ENCODE data around the gene TMF1. TPM values are rescaled to one million over a fixed set of nuclear protein-coding genes. Genes with fewer than 3 reads are reported as not detected.

TMF1 gene
- total RNA-seq, 2 experiments from 2014 or later, result 23.3 to 25.2 TPM

DNA sequence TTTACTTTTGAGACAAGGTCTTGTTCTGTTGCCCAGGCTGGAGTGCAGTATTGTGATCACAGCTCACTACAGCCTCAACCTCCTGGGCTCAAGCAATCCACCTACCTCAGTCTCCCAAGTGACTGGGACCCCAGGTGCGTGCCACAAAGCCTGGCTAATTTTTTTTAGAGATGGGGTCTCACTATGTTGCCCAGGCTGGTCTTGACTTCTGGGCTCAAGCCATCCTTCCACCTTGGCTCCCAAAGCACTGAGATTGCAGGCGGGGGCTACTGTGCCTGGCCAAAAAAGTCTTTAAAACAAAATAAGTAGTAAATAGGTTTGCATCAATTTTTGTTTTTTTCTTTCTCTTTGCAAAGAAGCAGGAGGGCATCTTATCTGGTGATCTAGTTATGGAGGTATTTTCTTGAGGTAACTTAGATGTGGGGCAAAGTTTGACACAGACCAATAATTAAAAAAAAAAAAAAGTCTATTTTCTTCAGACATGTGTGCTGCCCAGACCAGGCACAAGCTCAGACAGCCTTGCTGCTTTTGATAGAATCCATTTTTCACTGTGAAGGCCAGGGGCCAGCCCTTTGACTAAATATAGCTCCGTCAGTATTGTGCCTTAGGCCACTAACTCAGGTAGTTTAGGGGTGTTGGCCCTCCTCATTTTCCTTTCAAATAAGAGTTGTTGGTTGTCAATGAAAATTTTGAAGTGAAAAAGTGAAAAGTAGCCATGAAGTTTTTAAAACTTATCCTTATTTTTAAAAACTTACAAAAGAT, 35.1 kb upstream of the TMF1 start:
- Mint-ChIP-seq H3K27me3 (ENCODE audit: low read depth) (no peaks in the 10 kb centered on the region), H3K4me3 (peak overlapping the region; percentile 89), H3K9me3 (no peaks in the 10 kb centered on the region), H3K27ac (peak overlapping the region; percentile 88), H3K36me3 (ENCODE audit: low read depth) (peaks cover 18% of the 10 kb centered on the region), H3K4me1 (ENCODE audit: low read depth) (peaks cover 64% of the 10 kb centered on the region)
- CTCF ChIA-PET, result interaction anchor here (0.6 to 0.9 kb wide), 2 partner anchors 34 to 69 kb away, joined by 3 read pairs; no protein-coding TSS in a partner anchor
- no peak for DNase-seq
- intact Hi-C loops (cut with micrococcal nuclease), result loop anchor here (10.0 kb wide), 1 partner anchor 1002 kb away; no protein-coding TSS in a partner anchor

DNA sequence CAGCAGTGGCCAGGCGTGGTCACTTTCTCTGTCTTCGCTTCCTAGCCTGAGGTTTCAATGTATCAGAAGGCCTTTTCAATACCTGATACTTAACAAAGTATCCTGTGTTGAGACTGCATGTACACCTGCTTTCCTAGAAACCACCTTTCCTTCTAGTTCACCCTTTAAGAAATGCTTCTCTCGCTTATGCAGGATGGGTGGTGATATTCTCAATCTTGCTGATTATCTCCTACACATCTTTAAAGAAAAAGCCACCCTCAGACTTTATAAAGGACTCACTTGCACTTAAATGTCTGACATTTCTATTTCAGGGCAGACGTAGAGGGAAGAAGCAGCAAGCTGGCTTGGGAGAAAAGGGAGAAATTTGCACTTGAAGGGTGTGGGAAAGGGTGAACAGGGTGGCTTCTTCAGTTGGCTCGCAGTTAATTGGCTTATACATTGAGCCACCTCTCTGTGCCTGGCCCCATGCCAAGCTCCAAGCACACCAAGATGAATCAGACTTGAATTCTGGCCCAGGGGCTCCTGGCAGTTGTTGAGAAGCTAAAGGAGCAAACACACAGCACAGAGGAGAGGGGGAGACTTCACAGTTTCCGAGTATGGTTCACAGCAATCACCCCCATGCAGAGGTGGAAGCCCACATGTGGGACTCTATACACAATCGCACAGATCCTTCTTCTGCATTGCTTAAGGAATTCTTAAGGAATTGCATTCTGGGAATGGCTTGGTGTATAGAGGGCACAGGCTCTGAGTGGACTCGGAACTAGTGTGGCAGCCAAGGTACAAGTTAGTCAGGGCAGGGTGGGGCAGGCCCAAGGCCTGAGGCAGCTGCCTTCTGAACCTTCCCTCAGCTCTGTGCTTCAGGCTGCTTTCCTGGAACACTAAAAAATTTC, 33.9 kb upstream of the TMF1 start:
- intact Hi-C loops (cut with micrococcal nuclease), result loop anchor here (10.0 kb wide), 1 partner anchor 1001 kb away; no protein-coding TSS in a partner anchor
- H3K36me3 Mint-ChIP-seq (ENCODE audit: low read depth), result peaks cover 15% of the 10 kb centered on the region
- H3K27ac Mint-ChIP-seq, result peak overlapping the region; percentile 95
- H3K4me3 Mint-ChIP-seq, result peak overlapping the region; percentile 89
- no peaks in the 10 kb centered on the region for H3K27me3 Mint-ChIP-seq (ENCODE audit: low read depth)
- no peaks in the 10 kb centered on the region for H3K9me3 Mint-ChIP-seq
- H3K4me1 Mint-ChIP-seq (ENCODE audit: low read depth), result peaks cover 66% of the 10 kb centered on the region
- CTCF ChIA-PET, result interaction anchor here (0.8 to 1.7 kb wide), 4 partner anchors 9 to 586 kb away, joined by 3 to 6 read pairs (median 3); no protein-coding TSS in a partner anchor
- peak; percentile 91 for DNase-seq

DNA sequence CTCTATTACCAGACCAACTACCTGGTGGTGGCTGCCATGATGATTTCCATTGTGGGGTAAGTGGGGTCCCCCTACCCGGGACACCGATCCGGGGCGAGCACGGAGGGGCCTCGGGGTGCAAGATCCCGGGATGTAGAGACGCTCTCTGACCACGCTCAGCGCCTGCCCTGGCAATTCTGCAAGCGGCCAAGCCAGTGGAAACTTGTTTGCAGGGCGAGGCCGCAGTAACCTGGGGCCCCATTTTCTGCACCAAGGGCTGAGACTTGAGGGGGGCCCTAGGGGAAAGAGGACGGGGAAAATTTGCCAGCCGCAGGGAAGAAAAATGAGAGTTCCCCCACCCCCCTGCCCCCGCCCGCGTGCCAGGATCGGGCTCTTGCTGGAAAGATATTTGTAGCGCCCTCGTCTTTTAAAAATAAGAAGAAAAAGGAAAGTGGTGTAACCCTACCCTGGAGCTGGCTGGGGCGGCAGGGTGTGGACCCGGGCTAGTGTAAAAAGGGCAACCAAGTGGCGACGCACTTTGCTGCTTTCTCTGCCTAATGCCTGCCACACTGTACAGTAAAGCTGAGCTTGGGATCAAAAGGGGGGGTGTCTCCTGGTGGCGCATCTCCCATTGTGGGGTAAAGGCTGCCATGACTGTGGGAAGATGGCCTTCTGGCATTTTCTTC, 33.2 kb upstream of the TMF1 start:
- Mint-ChIP-seq H3K27me3 (ENCODE audit: low read depth) (no peaks in the 10 kb centered on the region), H3K9me3 (no peaks in the 10 kb centered on the region), H3K27ac (peak overlapping the region; percentile 95), H3K4me1 (ENCODE audit: low read depth) (peaks cover 65% of the 10 kb centered on the region), H3K4me3 (peak overlapping the region; percentile 89), H3K36me3 (ENCODE audit: low read depth) (peaks cover 11% of the 10 kb centered on the region)
- peak; percentile 27 for DNase-seq
- intact Hi-C loops (cut with micrococcal nuclease), result loop anchor here (10.0 kb wide), 1 partner anchor 1000 kb away; no protein-coding TSS in a partner anchor
- CTCF ChIA-PET, result interaction anchor here (0.9 to 1.7 kb wide), 4 partner anchors 10 to 36 kb away, joined by 3 to 6 read pairs (median 3); no protein-coding TSS in a partner anchor

DNA sequence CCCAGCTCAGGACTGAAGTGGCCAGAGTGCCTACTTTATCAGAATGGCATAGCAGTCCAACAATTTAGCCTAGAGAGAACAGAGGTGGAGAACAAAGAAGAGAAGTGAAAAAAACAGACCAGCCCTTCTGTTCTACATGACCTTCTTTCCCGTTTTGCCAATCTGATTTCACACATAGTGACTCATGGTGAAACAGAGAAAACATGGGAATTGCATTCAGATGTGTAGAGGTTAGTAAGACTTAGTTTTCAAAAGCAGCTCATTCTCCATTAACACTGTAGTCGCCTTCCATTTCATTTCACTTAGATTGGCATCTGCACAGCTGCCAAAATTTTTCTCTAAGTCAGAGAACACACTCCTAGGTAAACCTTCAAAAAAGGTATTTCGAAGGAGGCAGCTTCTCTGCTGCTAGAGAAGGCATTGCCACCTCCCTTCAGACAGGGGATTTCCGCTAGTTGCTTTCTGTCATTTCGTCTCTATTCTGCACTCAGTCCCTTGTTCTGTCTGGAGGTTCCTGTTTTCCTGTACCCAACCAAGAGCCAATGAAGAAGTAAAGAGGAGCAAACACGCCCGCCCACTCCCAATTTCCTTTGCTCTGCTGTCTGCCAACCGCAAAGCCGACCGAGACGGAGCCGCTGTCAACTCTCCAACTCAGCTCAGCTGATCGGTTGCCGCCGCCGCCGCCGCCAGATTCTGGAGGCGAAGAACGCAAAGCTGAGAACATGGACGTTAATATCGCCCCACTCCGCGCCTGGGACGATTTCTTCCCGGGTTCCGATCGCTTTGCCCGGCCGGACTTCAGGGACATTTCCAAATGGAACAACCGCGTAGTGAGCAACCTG, 32.4 kb upstream of the TMF1 start, which contains the start of gene ARL6IP5:
Gene ARL6IP5 (plus strand): TSS at position 612 of the 842 bp plus-strand sequence. CDS start 111 bp downstream, at position 723.
- Mint-ChIP-seq H3K36me3 (ENCODE audit: low read depth) (peaks cover 10% of the 10 kb centered on the region), H3K4me3 (peak within 1 kb of the TSS; percentile 89), H3K27ac (peak within 1 kb of the TSS; percentile 95), H3K27me3 (ENCODE audit: low read depth) (no peaks in the 10 kb centered on the region), H3K4me1 (ENCODE audit: low read depth) (peaks cover 57% of the 10 kb centered on the region), H3K9me3 (no peaks in the 10 kb centered on the region)
- peak; percentile 97 for DNase-seq
- CTCF ChIA-PET, result interaction anchor here (0.9 to 1.7 kb wide), 6 partner anchors 10 to 78 kb away, joined by 3 to 6 read pairs (median 3); no protein-coding TSS in a partner anchor
- intact Hi-C loops (cut with micrococcal nuclease), result loop anchor here (1.0 to 10.0 kb wide), 6 partner anchors 8 to 1978 kb away; partner anchors contain the start of genes EOGT and TMF1

DNA sequence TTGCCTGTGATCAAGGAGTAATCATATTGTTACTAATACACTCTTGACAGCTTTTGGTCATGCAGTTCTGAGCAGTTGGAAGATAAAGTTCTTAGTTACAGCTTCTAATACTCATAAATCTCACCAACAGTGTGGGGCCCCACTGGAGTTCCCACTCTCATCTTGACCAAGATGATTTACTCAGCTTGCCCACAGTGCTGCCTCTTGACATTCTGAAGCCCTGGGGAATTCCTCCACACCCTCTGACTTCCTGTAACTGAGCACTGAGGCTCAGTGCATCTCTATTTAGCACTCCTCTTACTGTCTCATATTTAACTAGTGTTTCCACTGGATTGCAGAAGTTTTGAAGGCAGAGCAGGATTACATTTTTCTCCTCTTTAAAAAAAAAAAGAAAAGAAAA, 30.7 kb upstream of the TMF1 start:
- H3K36me3 Mint-ChIP-seq (ENCODE audit: low read depth), result peaks cover 8% of the 10 kb centered on the region
- intact Hi-C loops (cut with micrococcal nuclease), result loop anchor here (1.0 to 10.0 kb wide), 5 partner anchors 115 to 2000 kb away; no protein-coding TSS in a partner anchor
- peak overlapping the region; percentile 18 for H3K4me3 Mint-ChIP-seq
- peak overlapping the region; percentile 95 for H3K27ac Mint-ChIP-seq
- CTCF ChIA-PET, result interaction anchor here (0.6 to 3.6 kb wide), 3 partner anchors 10 to 359 kb away, joined by 3 to 22 read pairs (median 3); no protein-coding TSS in a partner anchor
- DNase-seq, result peak; percentile 90
- no peaks in the 10 kb centered on the region for H3K9me3 Mint-ChIP-seq
- no peaks in the 10 kb centered on the region for H3K27me3 Mint-ChIP-seq (ENCODE audit: low read depth)
- peaks cover 57% of the 10 kb centered on the region for H3K4me1 Mint-ChIP-seq (ENCODE audit: low read depth)

DNA sequence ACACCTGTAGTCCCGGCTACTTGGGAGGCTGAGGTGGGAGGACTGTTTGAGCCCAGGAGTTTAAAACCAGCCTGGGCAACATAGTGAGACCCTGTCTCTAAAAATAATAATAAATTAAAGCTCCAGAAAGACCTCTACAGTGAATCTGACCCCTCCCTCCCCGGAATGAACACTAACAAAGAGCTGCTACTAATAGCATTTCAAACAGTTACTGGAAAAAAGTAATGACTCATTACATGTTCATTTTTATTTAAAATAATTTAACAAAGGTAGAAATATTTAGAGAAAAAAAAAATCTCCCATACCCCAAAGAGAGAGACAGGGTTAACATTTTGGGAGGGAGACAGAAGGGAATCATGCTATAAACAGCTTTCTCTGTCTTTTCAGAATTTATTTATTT, 30.2 kb upstream of the TMF1 start:
- H3K36me3 Mint-ChIP-seq (ENCODE audit: low read depth), result peaks cover 8% of the 10 kb centered on the region
- CTCF ChIA-PET, result interaction anchor here (0.6 to 3.6 kb wide), 3 partner anchors 11 to 359 kb away, joined by 3 to 22 read pairs (median 3); no protein-coding TSS in a partner anchor
- H3K4me1 Mint-ChIP-seq (ENCODE audit: low read depth), result peaks cover 59% of the 10 kb centered on the region
- H3K27me3 Mint-ChIP-seq (ENCODE audit: low read depth), result no peaks in the 10 kb centered on the region
- DNase-seq, result no peak
- intact Hi-C loops (cut with micrococcal nuclease), result loop anchor here (1.0 to 10.0 kb wide), 5 partner anchors 116 to 2000 kb away; no protein-coding TSS in a partner anchor
- no peaks in the 10 kb centered on the region for H3K9me3 Mint-ChIP-seq
- peak overlapping the region; percentile 95 for H3K27ac Mint-ChIP-seq
- no peak overlapping the region for H3K4me3 Mint-ChIP-seq

DNA sequence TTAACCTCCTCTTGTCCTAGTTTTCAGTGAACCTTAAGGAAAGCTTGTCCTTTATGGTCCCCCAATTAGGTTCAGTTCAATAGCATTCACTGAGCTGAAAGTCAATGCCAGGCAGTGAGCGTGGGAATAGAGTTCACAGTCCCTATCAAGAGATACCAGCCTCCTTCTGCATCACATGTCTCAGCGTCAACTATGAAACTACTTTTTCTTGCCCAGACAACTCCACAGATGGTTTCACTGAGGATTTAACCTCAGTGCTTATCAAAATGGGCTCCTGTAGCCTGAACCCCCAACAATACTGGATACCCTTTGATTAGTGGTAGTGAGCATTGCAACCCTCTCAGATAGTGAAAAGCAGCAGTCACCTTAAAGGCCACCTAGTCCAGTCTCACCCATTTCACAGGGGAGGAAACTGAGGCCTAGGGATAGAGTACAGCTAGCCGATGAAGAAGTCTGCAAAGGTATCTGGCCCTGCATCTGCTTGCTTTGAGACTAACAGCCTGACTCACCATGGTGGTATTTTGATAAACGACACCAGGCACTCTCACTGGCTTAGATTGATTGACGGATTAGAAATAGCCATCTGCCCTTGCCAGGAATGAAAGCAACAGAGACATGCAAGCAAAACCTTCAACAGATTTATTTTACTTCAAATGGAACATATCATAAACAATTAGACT, 29.6 kb upstream of the TMF1 start:
- CTCF ChIA-PET, result interaction anchor here (0.6 to 3.6 kb wide), 4 partner anchors 11 to 39 kb away, joined by 4 to 22 read pairs (median 6); no protein-coding TSS in a partner anchor
- peaks cover 63% of the 10 kb centered on the region for H3K4me1 Mint-ChIP-seq (ENCODE audit: low read depth)
- intact Hi-C loops (cut with micrococcal nuclease), result loop anchor here (1.0 to 10.0 kb wide), 7 partner anchors 13 to 1999 kb away; partner anchors contain the start of gene SUCLG2
- peak overlapping the region; percentile 40 for H3K4me3 Mint-ChIP-seq
- DNase-seq, result peak; percentile 24
- H3K27me3 Mint-ChIP-seq (ENCODE audit: low read depth), result no peaks in the 10 kb centered on the region
- no peaks in the 10 kb centered on the region for H3K9me3 Mint-ChIP-seq
- H3K36me3 Mint-ChIP-seq (ENCODE audit: low read depth), result peaks cover 8% of the 10 kb centered on the region
- peak overlapping the region; percentile 95 for H3K27ac Mint-ChIP-seq

DNA sequence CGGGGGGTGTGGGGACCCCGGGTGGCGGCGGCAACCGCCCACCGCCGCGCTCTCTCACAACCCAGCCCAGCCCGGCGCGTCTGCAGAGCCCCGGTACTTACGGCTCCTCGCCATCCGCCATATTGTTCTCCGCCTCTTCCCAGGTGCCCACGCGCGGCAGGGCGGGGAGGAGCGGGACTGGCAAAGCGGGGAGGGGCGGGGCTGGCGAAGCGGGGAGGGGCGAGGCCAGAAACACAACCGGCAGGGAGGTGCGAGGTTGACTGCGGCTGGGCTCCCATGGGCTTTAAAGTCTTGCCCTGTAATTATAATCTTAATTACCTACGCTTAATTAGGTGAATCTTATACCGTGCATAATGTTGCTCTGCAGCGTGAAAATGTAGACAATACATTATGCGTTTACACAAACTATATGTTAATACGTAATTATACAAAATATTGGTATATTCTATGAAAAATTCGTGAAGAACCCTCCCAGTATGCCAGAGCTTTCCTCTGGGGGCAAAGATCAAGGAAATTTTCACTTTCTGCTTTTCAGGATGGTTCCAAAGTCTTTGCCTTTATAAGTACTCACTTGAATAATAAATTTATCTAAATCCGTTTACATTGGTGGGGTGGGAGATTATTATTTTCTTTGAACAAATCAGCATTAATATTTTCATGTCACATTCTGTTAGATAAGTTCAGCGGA, 28.2 kb upstream of the TMF1 start, which contains the start of gene UBA3:
Gene UBA3 (minus strand): TSS at position 133 of the 688 bp plus-strand sequence. CDS start 12 bp downstream, at position 121.
- H3K4me3 Mint-ChIP-seq, result peak within 1 kb of the TSS; percentile 86
- CTCF ChIA-PET, result interaction anchor here (0.9 to 3.6 kb wide), 3 partner anchors 13 to 40 kb away, joined by 6 to 22 read pairs (median 7); no protein-coding TSS in a partner anchor
- H3K27ac Mint-ChIP-seq, result peak within 1 kb of the TSS; percentile 95
- no peaks in the 10 kb centered on the region for H3K27me3 Mint-ChIP-seq (ENCODE audit: low read depth)
- no peaks in the 10 kb centered on the region for H3K9me3 Mint-ChIP-seq
- peak; percentile 96 for DNase-seq
- H3K36me3 Mint-ChIP-seq (ENCODE audit: low read depth), result peaks cover 10% of the 10 kb centered on the region
- H3K4me1 Mint-ChIP-seq (ENCODE audit: low read depth), result peaks cover 64% of the 10 kb centered on the region
- intact Hi-C loops (cut with micrococcal nuclease), result loop anchor here (1.0 to 10.0 kb wide), 6 partner anchors 14 to 1982 kb away; partner anchors contain the start of genes SUCLG2 and TMF1

DNA sequence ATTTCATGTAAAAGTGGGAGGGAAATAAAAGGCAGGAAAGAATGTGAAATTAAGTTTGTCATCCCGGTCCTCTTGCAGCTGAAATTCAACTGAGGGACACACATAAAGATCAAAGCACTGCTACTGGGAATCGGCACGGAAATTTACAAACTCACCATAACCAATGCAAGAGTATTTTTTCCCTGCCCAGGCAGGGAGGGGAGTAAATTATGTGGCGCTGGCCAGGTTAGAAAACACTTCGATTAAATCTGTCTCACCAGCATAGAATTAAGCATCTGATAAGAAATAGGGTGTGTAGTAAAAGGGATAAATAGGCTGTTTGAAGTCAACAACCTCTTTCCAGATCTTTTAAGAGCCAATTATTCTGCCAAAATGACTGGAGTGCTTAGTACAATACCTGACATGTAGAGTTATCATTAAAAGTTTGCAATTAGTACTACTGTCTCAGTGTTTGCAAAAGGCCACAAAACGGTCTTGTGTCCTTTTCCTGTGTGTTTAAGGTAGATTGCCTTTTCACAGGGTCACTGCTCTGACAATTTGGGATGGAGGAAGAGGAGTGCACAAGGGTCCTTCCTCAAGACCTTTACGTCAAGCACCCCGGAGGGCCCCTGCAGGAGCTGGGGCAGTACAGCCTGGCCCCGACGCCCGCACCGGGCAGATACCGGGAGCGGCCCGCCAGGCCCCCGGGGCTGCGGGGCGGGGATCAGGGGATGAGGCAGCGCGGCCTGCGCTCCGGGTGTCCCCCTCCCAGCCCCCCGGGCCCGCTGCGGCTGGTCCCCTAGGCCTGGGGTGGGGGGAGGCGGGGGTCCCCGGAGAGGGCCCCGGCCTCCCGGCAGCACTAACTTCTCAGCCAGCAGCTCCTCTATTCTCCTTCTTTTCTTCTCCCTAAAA, 27.4 kb upstream of the TMF1 start:
- peak; percentile 22 for DNase-seq
- H3K9me3 Mint-ChIP-seq, result no peaks in the 10 kb centered on the region
- H3K27ac Mint-ChIP-seq, result peak overlapping the region; percentile 82
- CTCF ChIA-PET, result interaction anchor here (1.0 to 3.6 kb wide), 2 partner anchors 14 to 42 kb away, joined by 3 to 22 read pairs; no protein-coding TSS in a partner anchor
- intact Hi-C loops (cut with micrococcal nuclease), result loop anchor here (1.0 to 10.0 kb wide), 6 partner anchors 15 to 1983 kb away; partner anchors contain the start of genes SUCLG2 and TMF1
- H3K4me3 Mint-ChIP-seq, result peak overlapping the region; percentile 86
- H3K4me1 Mint-ChIP-seq (ENCODE audit: low read depth), result peaks cover 62% of the 10 kb centered on the region
- H3K27me3 Mint-ChIP-seq (ENCODE audit: low read depth), result no peaks in the 10 kb centered on the region
- peaks cover 11% of the 10 kb centered on the region for H3K36me3 Mint-ChIP-seq (ENCODE audit: low read depth)
